ENCODE data around the gene SLC38A4.

DNA sequence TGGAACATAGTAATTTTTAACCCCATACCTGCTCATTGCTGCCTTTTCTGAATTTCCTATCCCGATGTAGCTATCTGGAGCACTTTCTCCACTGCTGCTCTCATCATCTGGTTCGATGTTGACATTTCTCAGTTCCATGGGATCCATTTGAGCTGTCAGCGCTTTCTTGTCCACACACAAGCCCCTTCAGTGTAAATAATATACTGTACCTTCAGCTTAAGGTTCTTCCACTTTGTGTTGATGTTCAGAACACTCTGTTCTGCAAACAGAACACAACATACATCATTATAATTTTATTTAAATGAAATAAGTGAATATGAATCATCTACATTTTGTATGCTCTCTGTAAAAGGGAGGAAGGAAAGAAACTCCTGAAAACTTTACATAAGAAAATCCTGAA, 32.9 kb downstream of the SLC38A4 start:
- TF ChIP-seq POLR2AphosphoS5 (IDR thresholded peaks at IDR 0.05; ENCODE audit: low read depth, low read length): no peak
- TF ChIP-seq, protein P1, sequence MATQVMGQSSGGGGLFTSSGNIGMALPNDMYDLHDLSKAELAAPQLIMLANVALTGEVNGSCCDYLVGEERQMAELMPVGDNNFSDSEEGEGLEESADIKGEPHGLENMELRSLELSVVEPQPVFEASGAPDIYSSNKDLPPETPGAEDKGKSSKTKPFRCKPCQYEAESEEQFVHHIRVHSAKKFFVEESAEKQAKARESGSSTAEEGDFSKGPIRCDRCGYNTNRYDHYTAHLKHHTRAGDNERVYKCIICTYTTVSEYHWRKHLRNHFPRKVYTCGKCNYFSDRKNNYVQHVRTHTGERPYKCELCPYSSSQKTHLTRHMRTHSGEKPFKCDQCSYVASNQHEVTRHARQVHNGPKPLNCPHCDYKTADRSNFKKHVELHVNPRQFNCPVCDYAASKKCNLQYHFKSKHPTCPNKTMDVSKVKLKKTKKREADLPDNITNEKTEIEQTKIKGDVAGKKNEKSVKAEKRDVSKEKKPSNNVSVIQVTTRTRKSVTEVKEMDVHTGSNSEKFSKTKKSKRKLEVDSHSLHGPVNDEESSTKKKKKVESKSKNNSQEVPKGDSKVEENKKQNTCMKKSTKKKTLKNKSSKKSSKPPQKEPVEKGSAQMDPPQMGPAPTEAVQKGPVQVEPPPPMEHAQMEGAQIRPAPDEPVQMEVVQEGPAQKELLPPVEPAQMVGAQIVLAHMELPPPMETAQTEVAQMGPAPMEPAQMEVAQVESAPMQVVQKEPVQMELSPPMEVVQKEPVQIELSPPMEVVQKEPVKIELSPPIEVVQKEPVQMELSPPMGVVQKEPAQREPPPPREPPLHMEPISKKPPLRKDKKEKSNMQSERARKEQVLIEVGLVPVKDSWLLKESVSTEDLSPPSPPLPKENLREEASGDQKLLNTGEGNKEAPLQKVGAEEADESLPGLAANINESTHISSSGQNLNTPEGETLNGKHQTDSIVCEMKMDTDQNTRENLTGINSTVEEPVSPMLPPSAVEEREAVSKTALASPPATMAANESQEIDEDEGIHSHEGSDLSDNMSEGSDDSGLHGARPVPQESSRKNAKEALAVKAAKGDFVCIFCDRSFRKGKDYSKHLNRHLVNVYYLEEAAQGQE (IDR thresholded peaks at IDR 0.05; ENCODE audit: insufficient read depth in 1 of 2, low read depth in 2 of 2, low read length in 2 of 2): no peak
- no peak for TF ChIP-seq TAF1 (IDR thresholded peaks at IDR 0.05; ENCODE audit: borderline replicate concordance, insufficient read depth, low read length)
- TF ChIP-seq SIN3A (IDR thresholded peaks at IDR 0.05; ENCODE audit: borderline replicate concordance, insufficient read depth, low read length): no peak

Measured in PFSK-1 (cell line).